ELR (cell line): ENCODE results near the gene PLCB4.
A peak's percentile ranks its signal among the peaks of the same experiment; 100 is the strongest.

Experiments
- DNase-seq: peaks from one replicate; pipeline ENCODE4 v3.0.0-alpha.2; 2015; ENCODE audit warnings: low read depth

Gene PLCB4

DNA sequence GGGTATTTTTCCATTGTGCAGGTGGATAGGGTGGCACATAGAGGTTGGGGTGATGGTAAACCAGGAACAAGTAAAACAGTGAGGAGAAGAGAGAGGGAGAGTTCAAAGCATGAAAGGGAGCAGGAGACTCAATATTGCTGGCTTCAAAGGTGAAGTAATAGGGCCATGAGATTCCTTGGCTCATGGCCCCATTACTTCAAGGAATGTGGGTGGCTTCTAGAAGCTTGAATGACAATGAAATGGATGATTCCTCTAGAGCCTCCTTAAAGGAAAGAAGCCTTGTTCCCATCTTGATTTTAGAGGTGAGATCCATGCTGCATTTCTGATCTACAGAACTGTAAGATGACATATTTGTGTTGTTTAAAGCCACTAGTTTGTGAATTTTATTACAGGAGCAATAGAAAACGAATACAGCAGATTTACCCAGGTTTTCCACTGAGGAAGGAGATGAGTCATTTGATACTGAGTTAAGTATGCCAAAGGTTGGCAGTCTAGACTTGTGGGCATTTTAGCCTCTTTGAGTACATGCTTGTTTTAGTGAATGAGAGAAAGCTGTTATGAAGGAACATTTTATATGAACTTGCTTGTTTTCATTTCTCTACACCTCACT, 110.4 kb downstream of the PLCB4 start:
- DNase-seq, result peak; percentile 53

DNA sequence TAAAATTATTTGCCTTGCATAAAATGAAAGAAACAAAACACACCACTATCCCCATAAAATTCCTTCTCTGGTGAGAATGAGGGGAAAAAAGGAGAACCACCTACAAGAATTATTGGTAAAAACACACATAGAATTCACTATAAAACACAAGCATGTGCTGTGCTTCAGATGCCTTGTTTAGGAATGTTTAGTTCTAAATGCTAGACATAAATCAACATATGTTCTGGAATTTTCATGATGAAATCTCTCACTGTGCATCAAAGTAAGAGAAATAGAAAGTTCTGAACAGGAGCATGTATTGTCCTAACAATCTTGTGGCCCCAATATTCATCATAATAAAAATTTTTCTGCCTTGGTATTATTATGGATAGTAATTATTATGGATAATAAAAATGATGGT, 111.0 kb downstream of the PLCB4 start:
- no peak for DNase-seq

GRCh38 chr20:9180481-9181257, 111.8 kb downstream of the PLCB4 start:
- no peak for DNase-seq

DNA sequence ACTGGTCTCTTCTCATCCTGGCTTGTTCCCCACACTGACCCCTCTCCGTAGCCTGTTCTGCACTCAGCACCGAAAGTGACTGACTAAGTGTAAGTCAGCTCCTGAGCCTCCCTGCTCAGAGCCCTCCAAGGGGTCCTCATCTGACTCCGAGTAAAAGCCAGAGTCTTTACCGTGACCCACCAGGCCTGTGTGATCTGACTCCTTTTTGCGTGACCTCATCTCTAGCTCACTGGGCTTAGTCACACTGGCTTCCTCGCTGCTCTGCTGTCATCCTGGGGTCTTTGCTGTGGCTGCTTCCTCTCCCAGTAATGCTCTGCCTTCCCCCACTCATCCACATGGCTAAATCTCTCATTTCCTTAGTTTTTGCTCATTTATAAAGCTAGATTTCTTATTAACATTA, 116.6 kb downstream of the PLCB4 start:
- DNase-seq, result peak; percentile 92

- no peak for DNase-seq
Measured at GRCh38 chr20:9186396-9186795, 117.5 kb downstream of the PLCB4 start.

DNA sequence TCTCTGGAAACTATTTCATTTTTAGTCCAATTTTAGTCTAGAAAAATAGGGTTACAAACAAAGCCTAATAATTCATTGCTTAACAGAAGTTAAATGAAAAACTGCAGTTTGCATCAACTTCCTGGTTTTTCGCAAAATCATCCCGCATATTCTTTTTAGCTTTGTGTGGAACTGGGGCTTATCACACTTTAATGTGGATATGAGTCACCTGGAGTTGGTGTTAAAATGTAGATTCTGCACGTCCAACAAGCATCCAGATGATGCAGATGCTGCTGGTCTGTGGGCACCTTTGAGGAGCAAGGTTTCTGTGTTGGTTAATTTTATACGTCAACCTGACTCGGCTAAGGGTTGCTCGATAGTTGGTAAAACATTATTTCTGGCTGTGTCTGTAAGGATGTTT, 126.1 kb downstream of the PLCB4 start:
- no peak for DNase-seq

- no peak for DNase-seq
Measured at GRCh38 chr20:9196110-9196509, 127.2 kb downstream of the PLCB4 start.

DNA sequence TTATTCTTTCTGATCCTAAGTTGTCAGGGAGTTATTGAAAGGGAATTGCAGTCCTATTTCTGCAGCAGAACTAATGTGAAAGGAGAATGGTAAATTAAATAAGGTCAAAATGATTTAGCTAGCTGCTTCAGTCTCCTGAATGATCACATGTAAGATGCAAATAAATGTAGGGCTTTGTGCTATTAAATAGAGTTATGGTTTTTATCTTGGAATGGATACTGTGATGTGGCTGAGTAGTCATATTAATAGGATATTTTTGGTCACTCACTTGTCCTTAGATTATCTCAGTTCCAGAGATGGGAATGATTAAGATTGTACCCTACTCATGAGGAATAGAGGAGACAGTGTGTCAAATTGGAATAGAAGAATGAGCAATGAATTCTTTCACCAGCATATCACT, 129.6 kb downstream of the PLCB4 start:
- DNase-seq, result no peak

GRCh38 chr20:9200196-9200595, 131.3 kb downstream of the PLCB4 start:
- DNase-seq, result peak; percentile 46

DNA sequence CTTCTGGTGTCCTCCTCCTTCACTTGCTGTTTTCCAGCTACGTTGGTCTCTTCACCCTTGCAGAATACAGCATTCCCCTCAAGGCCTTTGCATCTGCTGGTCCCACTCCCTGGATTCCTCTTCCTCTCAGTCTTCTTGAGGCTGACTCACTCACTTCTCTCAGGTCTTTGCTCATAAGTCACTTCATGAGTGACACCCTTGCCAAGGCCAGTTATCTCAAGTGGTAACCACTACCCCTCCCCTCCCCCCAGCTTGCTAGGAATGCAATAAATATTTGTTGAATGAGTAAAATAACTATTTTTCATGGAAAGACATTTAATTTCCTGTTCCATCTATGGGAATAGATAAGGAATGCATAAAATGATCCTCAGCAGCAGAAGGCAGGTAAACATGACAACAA, 131.7 kb downstream of the PLCB4 start:
- peak; percentile 93 for DNase-seq

GRCh38 chr20:9202420-9203080, 133.7 kb downstream of the PLCB4 start:
- DNase-seq, result no peak

GRCh38 chr20:9203081-9203447, 134.2 kb downstream of the PLCB4 start:
- peak; percentile 30 for DNase-seq

DNA sequence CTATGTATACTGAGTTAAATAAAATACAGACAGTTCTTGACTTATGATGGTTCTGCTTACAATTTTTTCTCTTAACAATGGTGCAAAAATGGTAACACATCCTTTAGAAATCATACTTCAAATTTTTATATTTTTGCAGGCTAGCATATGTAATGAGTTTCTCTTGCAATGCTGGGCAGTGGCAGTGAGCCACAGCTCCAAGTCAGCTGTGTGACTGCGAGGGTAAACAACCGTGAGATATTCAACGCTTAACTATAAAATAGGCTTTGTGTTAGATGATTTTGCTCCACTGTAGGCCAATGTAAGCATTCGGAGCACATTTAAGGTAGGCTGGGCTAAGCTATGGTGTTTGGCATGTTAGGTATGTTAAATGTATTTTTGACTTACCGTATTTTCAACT, 136.1 kb downstream of the PLCB4 start:
- DNase-seq, result no peak

DNA sequence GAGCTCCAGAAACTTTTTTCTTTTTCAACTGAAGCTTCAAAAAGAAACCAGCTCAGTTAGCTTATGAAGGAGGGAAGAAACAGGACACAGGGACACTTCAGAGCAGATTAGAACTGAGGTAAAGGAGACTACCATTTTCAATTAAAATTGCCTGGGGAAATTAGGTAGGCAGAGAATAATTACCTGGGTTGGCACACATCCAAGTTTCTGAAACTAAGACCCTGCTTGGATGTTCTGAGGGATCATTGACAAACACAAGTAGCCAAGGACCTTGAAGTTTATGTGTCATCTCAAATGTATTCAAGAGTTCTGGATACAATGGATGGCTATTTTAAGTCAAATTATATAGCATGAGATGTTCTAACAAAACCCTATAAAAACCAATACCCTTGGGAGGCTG, 137.6 kb downstream of the PLCB4 start:
- no peak for DNase-seq

DNA sequence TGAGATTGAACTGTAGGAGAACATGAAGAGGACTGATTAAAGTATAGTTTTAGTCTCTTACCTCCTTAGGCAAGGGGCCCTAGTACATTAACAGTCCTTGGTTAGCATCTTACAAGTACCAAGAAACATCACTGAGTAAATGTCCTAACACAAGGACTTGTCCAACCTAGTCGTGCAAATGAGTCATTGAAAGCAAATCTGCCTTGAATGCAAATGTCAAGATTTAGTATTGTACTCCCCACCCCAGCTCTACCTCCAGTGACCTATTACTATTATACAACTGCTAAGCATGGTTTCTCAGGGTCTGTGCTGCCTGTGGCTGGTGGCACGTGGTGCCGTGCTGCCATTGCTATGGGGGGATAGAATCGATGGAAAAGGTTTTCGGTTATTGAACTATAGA, 138.4 kb downstream of the PLCB4 start:
- DNase-seq, result no peak

GRCh38 chr20:9210356-9210755, 141.5 kb downstream of the PLCB4 start:
- DNase-seq, result no peak

- DNase-seq, result no peak
Measured at GRCh38 chr20:9211016-9211760, 142.3 kb downstream of the PLCB4 start.

DNA sequence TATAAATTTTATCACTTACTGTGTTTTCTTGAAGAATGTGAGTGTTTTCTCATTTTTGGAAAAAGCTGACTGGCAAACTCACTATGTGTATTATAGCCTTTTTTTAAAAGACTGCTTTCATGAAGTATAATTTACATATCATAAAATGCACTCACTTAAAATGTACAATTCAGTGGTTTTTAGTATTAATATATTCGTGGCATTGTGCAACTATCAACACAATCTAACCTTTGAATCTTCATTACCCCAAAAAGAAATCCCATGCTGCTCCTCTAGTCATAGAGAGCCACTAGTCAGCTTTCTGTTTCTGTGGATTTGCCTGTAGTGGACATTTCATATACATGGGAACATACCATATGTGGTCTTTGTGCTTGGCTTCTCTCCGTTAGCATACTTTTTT, 143.8 kb downstream of the PLCB4 start:
- no peak for DNase-seq

GRCh38 chr20:9214685-9215084, 145.8 kb downstream of the PLCB4 start:
- no peak for DNase-seq

GRCh38 chr20:9215539-9215938, 146.7 kb downstream of the PLCB4 start:
- DNase-seq, result peak; percentile 46

DNA sequence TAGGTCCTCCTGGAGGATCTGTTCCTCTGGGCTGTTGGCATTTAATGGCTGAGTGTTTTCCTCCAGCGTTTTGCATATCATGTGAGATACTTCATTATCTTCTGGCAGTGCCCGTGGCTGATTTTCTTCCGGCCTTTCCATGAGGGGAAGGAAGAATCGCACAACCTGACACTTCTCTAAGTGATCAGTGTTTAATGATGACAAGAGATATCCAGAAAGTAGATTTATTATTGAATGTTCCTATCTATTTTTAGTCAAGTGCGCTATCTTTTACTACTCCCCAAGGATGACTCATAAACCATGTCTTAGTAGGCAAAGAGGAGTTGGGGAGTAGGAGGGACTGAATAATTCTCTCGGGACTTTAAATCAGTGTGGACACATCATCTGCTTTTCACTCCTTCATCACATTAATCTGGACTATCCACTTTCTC, 149.7 kb downstream of the PLCB4 start:
- peak; percentile 32 for DNase-seq

DNA sequence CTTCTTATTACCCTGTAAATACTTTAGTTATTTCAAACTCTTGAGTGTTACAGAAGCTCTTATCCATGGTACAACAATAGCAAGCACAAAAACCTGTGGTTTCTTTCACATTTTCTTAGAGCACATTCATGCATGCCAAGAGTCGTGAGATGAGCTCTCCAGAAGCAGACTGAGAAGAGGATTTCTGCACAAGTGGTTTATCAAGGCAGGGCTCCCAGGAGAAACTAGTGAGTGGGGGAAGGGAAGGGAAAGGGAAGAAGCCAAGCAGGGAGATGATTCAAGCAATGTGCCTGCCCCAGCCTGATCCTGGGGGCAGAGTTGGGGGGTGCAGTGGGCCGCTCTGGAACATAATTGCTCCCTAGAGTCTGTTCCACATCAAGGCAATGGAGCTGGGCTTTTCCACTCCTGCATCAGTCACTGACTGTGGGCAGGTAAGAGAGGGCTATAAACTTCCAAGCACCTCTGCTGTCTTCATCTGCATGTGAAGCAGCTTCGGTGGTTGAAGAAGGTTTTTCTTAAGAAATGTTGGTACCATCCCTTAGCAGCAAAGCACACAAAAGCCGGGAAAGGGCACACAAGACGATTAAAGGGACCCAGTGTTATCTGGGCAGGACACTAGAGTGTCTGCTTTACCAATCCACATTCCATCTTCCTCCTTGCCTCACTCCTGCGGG, 152.1 kb downstream of the PLCB4 start:
- no peak for DNase-seq
